ENCODE data around the gene MYL2.

- TF ChIP-seq CTCF (IDR thresholded peaks at IDR 0.05; ENCODE audit: poor library complexity, severe bottlenecking), result no peak
- TF ChIP-seq POLR2AphosphoS5 (IDR thresholded peaks at IDR 0.05), result no peak
- no peak for TF ChIP-seq EP300 (conservative IDR thresholded peaks at IDR 0.05; ENCODE audit: poor library complexity, severe bottlenecking)
These were observed 8.3 kb upstream of the MYL2 start for GRCh38 chr12:110928700-110929099.

Data from neural cell (in vitro differentiated cells).